Neuron (in vitro differentiated cells): ENCODE data around the gene GLRX5.

Source experiments
- H2AFZ ChIP-seq: one replicate; pipeline ENCODE4 v1.6.1; 2013; ENCODE audit warnings: low read depth, mild to moderate bottlenecking, inconsistent platforms, low read length, moderate library complexity
- H3K27me3 ChIP-seq: one replicate; pipeline ENCODE4 v1.6.1; 2013; ENCODE audit warnings: low read length; ENCODE audit not compliant: insufficient read depth
- H3K36me3 ChIP-seq: one replicate; pipeline ENCODE4 v1.6.1; 2013; ENCODE audit warnings: low read length; ENCODE audit not compliant: insufficient read depth
- H3K4me1 ChIP-seq: one replicate; pipeline ENCODE4 v1.6.1; 2013; ENCODE audit warnings: low read length; ENCODE audit not compliant: insufficient read depth
- H3K4me3 ChIP-seq: 2 replicates; pipeline ENCODE4 v1.5.1; 2013; ENCODE audit warnings: mild to moderate bottlenecking, low read length, moderate library complexity
- H3K9me3 ChIP-seq: one replicate; pipeline ENCODE4 v1.6.1; 2013; ENCODE audit warnings: low read length

Gene GLRX5

GRCh38 chr14:95494456-95494855 is 40.4 kb upstream of the GLRX5 start:
- no peak overlapping the region for H3K4me3 ChIP-seq
- H3K27me3 ChIP-seq = peaks cover 5% of the 10 kb centered on the region
- H2AFZ ChIP-seq = no peak overlapping the region
- no peaks in the 10 kb centered on the region for H3K9me3 ChIP-seq
- no peaks in the 10 kb centered on the region for H3K36me3 ChIP-seq
- peaks cover 10% of the 10 kb centered on the region for H3K4me1 ChIP-seq

GRCh38 chr14:95495076-95495475 is 39.8 kb upstream of the GLRX5 start:
- Histone ChIP-seq H3K36me3 (no peaks in the 10 kb centered on the region), H2AFZ (no peak overlapping the region), H3K4me1 (peaks cover 10% of the 10 kb centered on the region), H3K27me3 (peaks cover 5% of the 10 kb centered on the region), H3K4me3 (no peak overlapping the region), H3K9me3 (no peaks in the 10 kb centered on the region)

DNA sequence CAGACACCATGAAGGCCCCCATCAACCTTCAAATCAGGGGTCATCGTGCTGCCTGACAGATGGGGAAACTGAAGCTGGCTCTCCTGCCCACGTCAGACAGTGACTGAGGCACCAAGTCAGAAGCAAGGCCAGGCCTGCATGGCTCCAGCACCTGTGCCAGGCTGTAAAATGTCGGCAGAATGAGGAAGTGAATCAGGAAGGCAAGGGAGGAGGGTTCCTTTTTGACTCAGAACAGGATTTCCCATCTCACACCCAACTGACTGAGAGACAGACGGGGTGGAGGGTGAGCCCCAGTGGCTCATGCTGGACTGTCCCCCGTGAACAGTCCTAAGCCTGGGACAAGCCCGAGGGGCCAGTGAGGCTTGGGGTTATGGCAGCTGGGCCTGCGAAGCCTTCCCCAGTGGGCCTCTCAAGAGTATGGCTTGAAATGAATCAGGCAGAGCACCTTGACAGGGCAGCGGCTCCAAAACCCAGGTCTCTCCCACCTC is 39.3 kb upstream of the GLRX5 start:
- H3K27me3 ChIP-seq = peaks cover 10% of the 10 kb centered on the region
- no peaks in the 10 kb centered on the region for H3K9me3 ChIP-seq
- H3K4me1 ChIP-seq = peaks cover 10% of the 10 kb centered on the region
- no peak overlapping the region for H2AFZ ChIP-seq
- H3K4me3 ChIP-seq = no peak overlapping the region
- H3K36me3 ChIP-seq = no peaks in the 10 kb centered on the region

GRCh38 chr14:95496111-95496681 is 38.7 kb upstream of the GLRX5 start:
- Histone ChIP-seq H3K27me3 (peaks cover 10% of the 10 kb centered on the region), H2AFZ (no peak overlapping the region), H3K4me1 (peaks cover 10% of the 10 kb centered on the region), H3K4me3 (no peak overlapping the region), H3K36me3 (no peaks in the 10 kb centered on the region), H3K9me3 (no peaks in the 10 kb centered on the region)

GRCh38 chr14:95496690-95497259 is 38.1 kb upstream of the GLRX5 start:
- no peaks in the 10 kb centered on the region for H3K9me3 ChIP-seq
- no peaks in the 10 kb centered on the region for H3K36me3 ChIP-seq
- peaks cover 10% of the 10 kb centered on the region for H3K27me3 ChIP-seq
- H3K4me3 ChIP-seq = no peak overlapping the region
- H2AFZ ChIP-seq = no peak overlapping the region
- H3K4me1 ChIP-seq = peaks cover 10% of the 10 kb centered on the region

- peaks cover 10% of the 10 kb centered on the region for H3K4me1 ChIP-seq
- no peak overlapping the region for H3K4me3 ChIP-seq
- no peak overlapping the region for H2AFZ ChIP-seq
- no peaks in the 10 kb centered on the region for H3K9me3 ChIP-seq
- no peaks in the 10 kb centered on the region for H3K36me3 ChIP-seq
- peaks cover 10% of the 10 kb centered on the region for H3K27me3 ChIP-seq
Measured at GRCh38 chr14:95497561-95498011, 37.3 kb upstream of the GLRX5 start.

DNA sequence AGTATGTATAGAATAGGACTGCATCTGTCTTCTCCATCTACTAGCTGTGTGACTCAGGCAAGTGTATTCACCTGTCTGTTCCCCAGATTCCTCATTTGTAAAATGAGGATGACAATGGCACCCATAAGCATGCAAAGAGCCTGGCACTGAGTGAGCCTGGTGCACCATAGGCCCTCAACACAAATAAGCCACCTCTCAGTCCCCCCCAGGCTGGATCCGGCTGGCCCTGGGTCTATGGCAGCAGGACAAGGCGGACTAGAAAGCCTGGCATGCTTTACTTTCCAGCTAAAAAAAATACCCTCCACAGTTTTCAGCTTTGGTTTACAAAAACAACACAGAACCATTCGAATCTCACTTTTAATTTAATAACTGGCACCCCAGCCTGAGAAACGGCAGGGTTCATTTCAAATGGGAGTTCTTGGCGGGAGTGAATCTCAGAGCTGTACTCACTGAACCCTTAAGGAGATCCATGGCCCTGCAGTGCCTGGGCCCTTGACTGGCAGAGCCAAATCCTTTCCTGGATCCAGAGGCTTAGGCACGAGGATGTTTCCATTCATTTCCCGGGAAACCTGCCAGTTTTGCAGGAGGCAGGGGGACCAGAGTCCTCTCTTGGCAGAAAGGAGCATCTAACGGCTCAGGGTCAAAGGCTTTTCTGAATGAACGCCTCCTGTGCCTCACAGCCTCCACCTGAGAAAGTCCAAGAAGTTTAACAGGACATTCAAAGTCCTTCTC is 36.1 kb upstream of the GLRX5 start:
- no peak overlapping the region for H3K4me3 ChIP-seq
- H3K4me1 ChIP-seq = peaks cover 10% of the 10 kb centered on the region
- H2AFZ ChIP-seq = no peak overlapping the region
- no peaks in the 10 kb centered on the region for H3K9me3 ChIP-seq
- peaks cover 10% of the 10 kb centered on the region for H3K27me3 ChIP-seq
- no peaks in the 10 kb centered on the region for H3K36me3 ChIP-seq

DNA sequence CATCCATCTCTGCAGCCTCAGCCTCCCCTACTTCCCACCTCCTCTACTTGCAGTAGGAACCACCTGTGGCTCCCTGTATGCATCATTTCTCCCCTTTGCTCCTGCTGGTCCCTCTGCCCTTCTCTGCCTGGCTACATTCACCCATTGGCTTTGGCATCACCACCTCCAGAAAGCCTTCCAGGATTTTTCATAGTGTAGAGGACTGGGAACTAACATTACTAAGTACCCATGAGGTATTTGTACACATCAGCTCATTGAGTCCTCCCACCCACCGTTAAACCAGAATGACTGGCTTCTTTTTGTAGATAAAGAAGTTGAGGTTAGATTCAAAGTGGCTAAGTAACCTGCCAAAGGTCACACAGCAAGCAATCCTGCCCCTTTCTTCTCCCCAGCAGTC is 35.5 kb upstream of the GLRX5 start:
- peaks cover 10% of the 10 kb centered on the region for H3K4me1 ChIP-seq
- H2AFZ ChIP-seq = no peak overlapping the region

DNA sequence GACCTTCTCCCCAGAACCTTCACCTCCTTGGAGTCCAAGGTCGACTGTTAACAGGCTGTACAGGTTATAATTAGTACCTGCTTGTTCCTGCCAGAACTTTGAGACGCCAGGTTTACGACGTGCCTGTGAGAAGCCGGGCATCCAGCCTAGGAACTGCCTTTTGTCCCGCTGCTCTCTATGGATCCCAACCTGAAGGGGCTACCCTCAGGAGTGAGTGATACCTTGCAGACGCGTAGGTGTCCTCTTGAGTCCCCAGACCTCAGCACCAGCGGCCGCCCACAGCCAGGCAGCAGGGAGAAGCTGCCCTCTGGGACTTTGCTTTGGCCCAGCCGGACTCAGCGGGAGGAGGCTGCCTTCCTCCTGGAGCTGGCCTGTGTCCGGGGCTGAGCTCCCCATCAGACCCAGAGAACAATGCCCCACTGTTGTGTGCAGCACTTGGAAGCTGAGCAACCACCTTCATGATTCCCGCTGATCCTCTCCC is 34.6 kb upstream of the GLRX5 start:
- peaks cover 10% of the 10 kb centered on the region for H3K27me3 ChIP-seq
- no peaks in the 10 kb centered on the region for H3K9me3 ChIP-seq
- no peak overlapping the region for H3K4me3 ChIP-seq
- H3K36me3 ChIP-seq = no peaks in the 10 kb centered on the region
- peaks cover 10% of the 10 kb centered on the region for H3K4me1 ChIP-seq
- H2AFZ ChIP-seq = no peak overlapping the region

More for the DNA sequence above, 35.5 kb upstream of the GLRX5 start:
- no peaks in the 10 kb centered on the region for H3K36me3 ChIP-seq
- H3K9me3 ChIP-seq = no peaks in the 10 kb centered on the region
- no peak overlapping the region for H3K4me3 ChIP-seq
- H3K27me3 ChIP-seq = peaks cover 10% of the 10 kb centered on the region

GRCh38 chr14:95500772-95501401 is 34.0 kb upstream of the GLRX5 start:
- Histone ChIP-seq H3K4me1 (peaks cover 10% of the 10 kb centered on the region), H3K36me3 (no peaks in the 10 kb centered on the region), H3K27me3 (peaks cover 5% of the 10 kb centered on the region), H2AFZ (no peak overlapping the region), H3K4me3 (no peak overlapping the region), H3K9me3 (no peaks in the 10 kb centered on the region)

- Histone ChIP-seq H3K9me3 (no peaks in the 10 kb centered on the region), H3K4me3 (no peak overlapping the region), H3K27me3 (peaks cover 5% of the 10 kb centered on the region), H3K4me1 (no peaks in the 10 kb centered on the region), H2AFZ (no peak overlapping the region), H3K36me3 (no peaks in the 10 kb centered on the region)
Measured at GRCh38 chr14:95502381-95502950, 32.4 kb upstream of the GLRX5 start.

GRCh38 chr14:95503365-95504134 is 31.3 kb upstream of the GLRX5 start:
- no peaks in the 10 kb centered on the region for H3K36me3 ChIP-seq
- H3K4me1 ChIP-seq = no peaks in the 10 kb centered on the region
- no peaks in the 10 kb centered on the region for H3K9me3 ChIP-seq

More at GRCh38 chr14:95503365-95504134, 31.3 kb upstream of the GLRX5 start:
- H2AFZ ChIP-seq = no peak overlapping the region
- H3K27me3 ChIP-seq = peaks cover 5% of the 10 kb centered on the region
- H3K4me3 ChIP-seq = no peak overlapping the region
